GM19035 (cell line): ENCODE measurements around the gene PNISR.

ENCODE experiments used
- ATAC-seq: cut with Tn5 transposase; IDR thresholded peaks from one replicate; pipeline ENCODE4 v1.9.1; 2021; ENCODE audit not compliant: unreplicated experiment

The PNISR gene

GRCh38 chr6:99407076-99407475 lies 18.0 kb downstream of the PNISR start:
- ATAC-seq = no peak

- ATAC-seq = no peak
Measured at GRCh38 chr6:99402448-99402847, 22.7 kb downstream of the PNISR start.

DNA sequence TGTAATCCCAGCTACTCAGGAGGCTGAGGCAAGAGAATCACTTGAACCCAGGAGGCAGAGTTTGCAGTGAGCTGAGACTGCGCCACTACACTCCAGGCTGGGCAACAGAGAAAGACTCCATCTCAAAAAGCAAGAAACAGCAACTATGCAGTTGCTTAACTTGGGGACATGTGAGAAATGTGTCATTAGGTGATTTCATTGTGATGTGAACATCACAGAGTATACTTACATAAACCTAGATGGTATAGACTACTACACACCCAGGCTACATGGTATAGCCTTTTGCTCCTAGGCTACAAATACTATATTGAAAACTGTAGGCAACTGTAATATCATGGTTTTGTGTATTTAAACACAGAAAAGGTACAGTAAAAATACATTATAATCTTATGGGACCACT lies 27.8 kb downstream of the PNISR start:
- ATAC-seq = no peak

- peak; percentile 78 for ATAC-seq
Measured at GRCh38 chr6:99393698-99394531, 31.2 kb downstream of the PNISR start, which contains the start of gene COQ3. TSS of gene COQ3 (minus strand) at chr6:99394195. CDS start at chr6:99394179, 16 bp downstream.

GRCh38 chr6:99393366-99393697 lies 31.8 kb downstream of the PNISR start:
- peak; percentile 36 for ATAC-seq

GRCh38 chr6:99390896-99391295 lies 34.2 kb downstream of the PNISR start:
- ATAC-seq = no peak

- ATAC-seq = no peak
Measured at GRCh38 chr6:99384507-99384906, 40.6 kb downstream of the PNISR start.

DNA sequence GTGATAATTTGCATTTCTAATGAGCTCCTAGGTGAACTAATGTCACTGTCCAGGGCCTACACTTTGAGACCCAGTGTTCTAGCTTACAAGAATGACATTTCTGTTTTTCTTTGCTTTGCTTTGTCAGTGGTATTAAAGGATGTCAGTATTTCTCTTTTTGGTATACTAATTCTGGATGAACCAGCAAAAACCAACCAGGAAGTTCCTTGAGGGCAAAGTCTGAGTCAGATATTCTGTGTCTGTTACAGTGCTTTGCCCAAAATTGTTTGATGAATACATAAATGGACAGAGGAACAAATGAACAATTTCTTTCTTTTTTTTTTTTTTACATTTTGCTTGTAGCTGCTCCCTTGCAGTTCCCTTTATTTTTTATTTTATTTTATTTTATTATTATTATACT lies 46.5 kb downstream of the PNISR start:
- ATAC-seq = no peak

GRCh38 chr6:99369533-99369932 lies 55.6 kb downstream of the PNISR start:
- no peak for ATAC-seq

- no peak for ATAC-seq
Measured at GRCh38 chr6:99366852-99367251, 58.3 kb downstream of the PNISR start.

DNA sequence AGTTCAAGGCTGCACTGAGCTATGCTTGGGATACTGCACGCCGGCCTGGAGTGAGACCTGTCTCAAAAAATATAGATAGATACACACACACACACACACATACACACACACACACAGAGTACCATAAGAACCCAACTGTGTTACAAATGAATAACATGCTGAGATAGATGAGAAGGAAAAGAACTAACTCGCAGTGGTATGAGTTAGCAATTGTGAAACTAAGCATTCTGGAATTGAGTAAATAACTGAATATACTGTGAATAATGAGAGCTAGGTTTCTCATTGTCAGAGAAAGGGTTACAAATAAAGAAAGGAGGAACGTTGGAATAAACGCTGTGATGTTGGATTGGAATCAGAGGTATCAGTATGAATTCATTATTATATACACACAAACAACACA lies 61.1 kb downstream of the PNISR start:
- ATAC-seq = peak; percentile 99

DNA sequence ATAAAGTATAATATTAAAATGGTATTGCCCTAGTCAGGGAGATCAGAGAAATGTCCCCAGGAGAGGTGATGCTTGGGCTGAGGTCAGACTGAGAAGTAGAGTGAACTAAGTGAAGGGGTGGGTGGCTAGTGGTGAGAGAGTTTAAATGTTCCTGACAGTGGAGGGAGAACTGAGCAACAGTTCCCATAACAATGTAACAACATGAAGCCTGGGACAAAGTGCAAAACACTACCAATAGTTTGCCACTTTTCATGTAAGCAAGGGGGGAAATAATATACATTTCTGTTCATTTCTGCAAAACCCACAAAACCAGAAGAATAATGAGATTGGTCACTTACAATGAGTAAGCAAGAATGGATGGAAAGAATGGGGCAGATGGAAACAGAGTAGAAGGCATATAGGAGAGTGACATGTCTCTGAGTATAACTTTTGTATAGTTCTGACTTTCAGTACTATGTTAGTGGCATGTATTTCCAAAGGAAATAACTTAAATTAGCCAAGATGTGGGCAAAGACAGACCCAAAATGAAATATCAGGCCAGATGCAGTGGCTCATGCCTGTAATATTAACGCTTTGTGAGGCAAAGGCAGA lies 62.3 kb downstream of the PNISR start:
- no peak for ATAC-seq

DNA sequence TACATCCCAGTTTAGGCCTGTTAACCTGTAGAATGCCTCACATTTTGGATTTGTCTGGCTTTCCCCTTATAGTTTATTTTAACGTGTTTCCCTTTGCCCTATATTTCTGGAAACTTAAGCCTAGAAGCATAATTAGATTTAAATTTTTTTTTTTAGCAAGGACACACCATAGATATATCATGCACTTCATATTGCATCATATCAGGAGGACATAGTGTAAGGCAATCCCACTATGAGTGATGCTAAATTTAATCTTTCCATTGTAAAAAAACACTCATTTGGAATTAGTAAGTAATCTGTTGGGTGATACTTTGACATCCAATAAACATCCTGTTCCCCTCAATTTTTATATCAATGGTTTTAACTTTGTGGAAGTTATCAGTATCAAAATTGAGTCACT lies 65.3 kb downstream of the PNISR start:
- no peak for ATAC-seq

- no peak for ATAC-seq
Measured at GRCh38 chr6:99356641-99357040, 68.5 kb downstream of the PNISR start.

DNA sequence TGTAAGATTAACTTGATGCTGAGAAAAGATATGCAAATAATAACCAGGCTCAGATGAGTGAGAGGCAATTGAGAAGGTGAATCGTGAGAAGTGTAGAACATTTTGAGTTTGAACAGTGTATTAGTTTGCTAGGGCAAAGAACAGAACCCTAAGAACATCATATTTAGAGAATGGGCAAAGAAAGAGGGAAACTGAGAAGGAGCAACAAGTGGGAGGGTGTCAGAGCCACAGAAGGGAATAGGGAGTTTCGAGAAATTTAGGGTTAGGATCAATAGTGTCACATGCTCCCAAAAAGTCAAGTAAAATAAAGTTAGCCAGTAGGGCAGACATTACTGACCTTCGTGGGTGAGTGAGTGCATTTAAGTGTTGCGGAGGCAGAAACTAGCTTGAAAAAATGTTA lies 70.1 kb downstream of the PNISR start:
- ATAC-seq = no peak

GRCh38 chr6:99353126-99353525 lies 72.0 kb downstream of the PNISR start:
- ATAC-seq = no peak

DNA sequence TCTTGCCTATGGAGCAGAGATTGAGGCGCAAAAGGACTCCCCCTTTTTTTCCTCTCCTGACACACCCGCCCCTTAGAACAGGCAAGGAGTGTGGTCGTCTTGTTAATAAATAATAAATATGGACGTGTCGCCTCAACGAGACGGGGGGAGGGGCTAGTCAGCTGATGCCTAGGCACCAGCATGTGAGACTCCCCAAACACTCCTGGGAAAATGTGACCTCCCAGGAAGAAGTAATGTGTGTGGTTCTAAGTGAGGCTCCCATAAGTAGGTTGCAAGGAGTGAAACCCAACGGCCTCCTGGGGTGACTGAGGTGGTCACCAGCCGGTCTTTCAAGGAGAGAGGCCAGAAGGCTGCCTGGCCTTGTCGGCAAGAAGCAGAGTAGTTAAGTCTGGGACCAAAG lies 74.5 kb downstream of the PNISR start:
- no peak for ATAC-seq

DNA sequence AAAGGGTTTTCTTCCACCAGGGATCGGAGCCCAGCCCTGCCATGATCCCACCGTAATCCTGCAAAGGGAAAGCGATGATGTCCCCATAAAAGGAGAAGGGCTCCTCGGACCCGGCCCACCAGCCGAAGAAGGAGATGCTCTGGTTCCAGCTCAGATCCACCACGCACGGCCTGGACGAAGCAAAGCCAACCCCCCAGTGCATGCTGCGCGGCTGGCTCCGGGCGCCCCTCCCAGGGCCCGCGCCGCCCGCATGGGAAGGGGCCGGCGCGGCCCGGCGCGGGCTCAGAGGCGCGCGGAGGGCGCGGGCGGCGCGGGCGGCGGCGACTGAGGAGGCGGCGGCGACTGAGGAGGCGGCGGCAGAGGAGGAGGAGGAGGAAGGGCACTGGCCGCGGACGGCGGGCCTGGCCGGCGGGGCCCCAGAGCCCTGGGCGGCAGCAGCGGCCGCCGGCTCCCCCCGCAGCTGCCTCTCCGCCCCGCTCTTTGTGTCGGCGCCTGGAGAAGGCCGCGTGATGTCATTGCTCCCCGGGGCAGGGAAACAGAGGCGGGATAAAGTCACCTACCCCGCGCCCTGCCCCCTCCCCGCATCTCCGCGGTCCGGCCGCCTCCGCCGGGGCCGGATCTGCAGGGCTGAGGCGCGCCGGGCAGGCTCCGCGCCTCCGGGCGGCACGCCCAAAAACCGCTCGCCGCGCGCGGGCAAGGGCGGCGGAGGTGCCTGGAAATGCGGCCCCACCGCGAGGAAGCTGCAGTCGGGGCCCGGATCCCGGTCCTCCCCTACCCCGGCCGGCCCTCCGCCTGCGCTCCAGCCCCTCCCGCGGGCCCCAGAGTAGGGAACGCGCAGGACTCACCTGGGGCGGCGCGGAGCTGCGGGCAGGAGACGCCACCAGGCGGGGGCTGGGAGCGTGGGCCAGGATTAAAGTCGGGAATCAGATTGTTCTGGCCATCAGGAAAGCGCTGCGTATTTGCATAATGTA lies 75.7 kb downstream of the PNISR start, which contains the start of gene FAXC:
FAXC (minus strand) TSS at position 504 of the 971 bp plus-strand sequence; CDS start at position 202, 302 bp downstream.
- ATAC-seq = peak; percentile 64

- ATAC-seq = no peak
Measured at GRCh38 chr6:99348288-99349170, 76.6 kb downstream of the PNISR start.
